Measurements from ENCODE around the gene GAL3ST2.
"Not testable (repeated sequence)": the region's sequence is repeated elsewhere in the genome, so short reads cannot be mapped to it uniquely, and the experiment has no call there.

Gene GAL3ST2

DNA sequence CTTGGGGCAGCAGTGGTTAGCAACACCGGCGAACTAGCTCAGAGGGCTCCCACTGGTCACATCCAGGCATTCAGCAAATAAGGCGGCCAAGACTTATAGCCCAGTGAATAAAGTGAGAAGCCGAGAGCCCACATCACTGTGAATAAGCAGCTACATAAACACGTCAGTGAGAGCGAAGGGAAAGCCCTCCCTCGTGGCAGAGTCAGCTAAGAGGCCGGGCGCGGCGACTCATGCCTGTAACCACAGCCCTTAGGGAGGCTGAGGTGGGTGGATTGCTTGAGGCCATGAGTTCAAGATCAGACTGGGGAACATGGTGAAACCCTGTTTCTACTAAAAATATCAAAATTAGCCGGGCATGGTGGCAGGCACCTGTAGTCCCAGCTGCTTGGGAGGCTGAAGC is 37.0 kb upstream of the GAL3ST2 start:
- TF ChIP-seq, protein P1, sequence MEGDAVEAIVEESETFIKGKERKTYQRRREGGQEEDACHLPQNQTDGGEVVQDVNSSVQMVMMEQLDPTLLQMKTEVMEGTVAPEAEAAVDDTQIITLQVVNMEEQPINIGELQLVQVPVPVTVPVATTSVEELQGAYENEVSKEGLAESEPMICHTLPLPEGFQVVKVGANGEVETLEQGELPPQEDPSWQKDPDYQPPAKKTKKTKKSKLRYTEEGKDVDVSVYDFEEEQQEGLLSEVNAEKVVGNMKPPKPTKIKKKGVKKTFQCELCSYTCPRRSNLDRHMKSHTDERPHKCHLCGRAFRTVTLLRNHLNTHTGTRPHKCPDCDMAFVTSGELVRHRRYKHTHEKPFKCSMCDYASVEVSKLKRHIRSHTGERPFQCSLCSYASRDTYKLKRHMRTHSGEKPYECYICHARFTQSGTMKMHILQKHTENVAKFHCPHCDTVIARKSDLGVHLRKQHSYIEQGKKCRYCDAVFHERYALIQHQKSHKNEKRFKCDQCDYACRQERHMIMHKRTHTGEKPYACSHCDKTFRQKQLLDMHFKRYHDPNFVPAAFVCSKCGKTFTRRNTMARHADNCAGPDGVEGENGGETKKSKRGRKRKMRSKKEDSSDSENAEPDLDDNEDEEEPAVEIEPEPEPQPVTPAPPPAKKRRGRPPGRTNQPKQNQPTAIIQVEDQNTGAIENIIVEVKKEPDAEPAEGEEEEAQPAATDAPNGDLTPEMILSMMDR (IDR thresholded peaks at IDR 0.05; ENCODE audit: low read depth, low read length, missing control alignments) = no peak
- DNase-seq (ENCODE audit: low read depth) = no peak

DNA sequence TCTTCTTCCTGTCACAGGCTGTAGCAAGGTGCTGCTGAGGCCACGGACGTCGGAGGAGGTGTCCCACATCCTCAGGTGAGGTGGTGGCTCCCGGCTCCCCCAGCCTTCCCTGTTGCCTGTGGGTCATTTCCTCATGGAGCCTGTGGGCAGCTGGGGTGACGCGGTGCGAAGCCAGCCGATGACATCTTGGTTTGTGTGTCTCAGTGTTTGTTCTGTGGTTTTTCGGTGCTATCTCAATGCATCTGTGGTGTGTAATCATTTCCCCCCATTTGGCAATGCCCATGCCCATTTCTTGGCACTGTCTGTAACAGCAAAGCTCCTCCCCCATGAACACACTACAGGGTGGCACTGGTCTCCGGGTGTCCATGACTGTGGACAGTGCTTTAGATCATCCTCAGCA is 35.6 kb upstream of the GAL3ST2 start:
- TF ChIP-seq, protein P1 (IDR thresholded peaks at IDR 0.05; ENCODE audit: low read depth, low read length, missing control alignments) = no peak
- DNase-seq (ENCODE audit: low read depth) = no peak
- H3K4me3 ChIP-seq (ENCODE audit: low read depth, low read length) = no peak overlapping the region

More for the DNA sequence above, 37.0 kb upstream of the GAL3ST2 start:
- no peak overlapping the region for H3K4me3 ChIP-seq (ENCODE audit: low read depth, low read length)

DNA sequence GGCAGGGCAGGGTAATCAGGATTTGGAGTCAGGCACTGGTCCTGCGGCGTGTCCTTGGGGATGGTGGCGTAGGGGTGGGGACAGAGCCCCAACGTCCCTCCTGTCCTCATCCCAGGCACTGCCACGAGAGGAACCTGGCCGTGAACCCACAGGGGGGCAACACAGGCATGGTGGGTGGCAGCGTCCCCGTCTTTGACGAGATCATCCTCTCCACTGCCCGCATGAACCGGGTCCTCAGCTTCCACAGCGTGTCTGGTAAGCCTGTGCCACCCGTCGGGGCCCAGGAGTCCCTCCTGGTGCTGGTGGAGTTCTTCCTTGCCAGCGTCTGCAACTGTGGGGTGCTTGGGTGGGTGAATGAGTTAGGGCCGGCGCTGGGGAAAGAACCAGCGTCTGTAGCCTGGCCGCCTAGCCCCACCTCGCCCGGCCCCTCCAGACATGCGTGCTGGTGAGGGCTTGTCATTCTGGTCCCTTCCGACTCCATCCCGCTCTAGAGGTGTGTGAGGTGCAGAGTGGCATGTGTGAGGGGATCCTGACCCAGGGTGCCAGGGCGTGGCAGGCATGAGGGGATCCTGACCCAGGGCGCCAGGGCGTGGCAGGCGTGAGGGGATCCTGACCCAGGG is 34.2 kb upstream of the GAL3ST2 start:
- DNase-seq (ENCODE audit: low read depth) = no peak
- TF ChIP-seq, protein P1 (IDR thresholded peaks at IDR 0.05; ENCODE audit: low read depth, low read length, missing control alignments) = no peak
- H3K4me3 ChIP-seq (ENCODE audit: low read depth, low read length) = no peak overlapping the region

DNA sequence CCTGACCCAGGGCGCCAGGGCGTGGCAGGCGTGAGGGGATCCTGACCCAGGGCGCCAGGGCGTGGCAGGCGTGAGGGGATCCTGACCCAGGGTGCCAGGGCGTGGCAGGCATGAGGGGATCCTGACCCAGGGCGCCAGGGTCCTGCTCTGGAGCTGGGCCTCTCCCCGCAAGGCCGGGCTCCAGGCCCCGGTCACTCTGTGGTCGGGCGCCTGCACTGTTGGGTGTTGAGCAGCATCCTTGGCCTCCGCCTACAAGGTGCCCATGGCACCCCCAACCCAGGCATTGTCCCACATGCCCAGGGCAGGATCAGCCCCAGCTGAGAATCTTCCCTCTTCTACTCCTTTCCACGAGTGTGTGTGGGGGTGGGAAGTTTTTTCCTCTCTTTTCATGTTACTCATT is 33.6 kb upstream of the GAL3ST2 start:
- not testable (repeated sequence) for DNase-seq (ENCODE audit: low read depth); H3K4me3 ChIP-seq (ENCODE audit: low read depth, low read length)

DNA sequence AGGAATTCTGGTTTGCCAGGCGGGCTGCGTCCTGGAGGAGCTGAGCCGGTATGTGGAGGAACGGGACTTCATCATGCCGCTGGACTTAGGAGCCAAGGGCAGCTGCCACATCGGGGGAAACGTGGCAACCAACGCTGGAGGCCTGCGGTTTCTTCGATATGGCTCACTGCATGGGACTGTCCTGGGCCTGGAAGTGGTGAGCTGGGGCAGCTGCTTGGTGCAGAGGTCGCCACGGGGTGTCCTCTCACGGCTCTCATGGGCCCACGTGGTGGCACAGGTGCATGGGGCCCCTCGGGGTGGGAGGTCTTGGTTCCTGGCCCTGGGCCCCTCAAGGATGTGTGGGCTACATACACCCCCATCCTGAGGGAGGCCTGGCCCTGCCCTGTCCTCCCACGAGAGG is 33.0 kb upstream of the GAL3ST2 start:
- DNase-seq (ENCODE audit: low read depth) = no peak
- no peak overlapping the region for H3K4me3 ChIP-seq (ENCODE audit: low read depth, low read length)
- TF ChIP-seq, protein P1 (IDR thresholded peaks at IDR 0.05; ENCODE audit: low read depth, low read length, missing control alignments) = no peak

DNA sequence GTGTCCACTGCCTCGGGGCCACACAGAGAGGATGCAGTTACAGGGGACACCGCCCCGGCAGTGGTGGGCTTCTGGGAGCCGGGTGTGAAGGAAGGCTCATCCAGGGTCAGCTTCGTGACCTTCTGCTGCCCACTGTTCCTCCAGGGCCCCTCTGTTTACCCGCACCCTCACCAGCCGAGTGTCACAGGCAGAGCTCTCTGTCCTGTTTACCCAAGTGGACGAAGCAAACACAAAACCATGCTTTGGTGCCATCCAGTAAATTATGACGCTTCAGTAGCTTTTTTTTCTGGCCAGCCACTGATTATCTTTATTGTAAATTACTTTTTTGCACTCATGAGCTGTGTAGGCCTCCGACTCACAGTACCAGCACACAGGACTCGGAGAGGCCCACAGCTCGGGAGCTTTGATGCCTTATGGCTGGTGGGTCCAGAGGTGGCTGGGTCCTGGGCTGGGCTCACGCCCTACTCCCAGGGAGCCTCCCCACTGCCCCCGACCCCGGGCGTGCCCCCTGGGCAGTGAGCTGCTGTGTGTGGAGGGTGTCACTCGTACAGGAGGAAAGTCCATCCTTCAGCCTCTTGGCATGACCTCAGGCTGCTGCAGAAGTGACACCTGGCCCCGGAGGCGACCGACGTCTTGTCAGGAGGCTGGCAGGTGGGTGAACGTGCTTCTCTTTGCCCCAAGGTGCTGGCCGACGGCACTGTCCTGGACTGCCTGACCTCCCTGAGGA is 32.4 kb upstream of the GAL3ST2 start:
- TF ChIP-seq, protein P1 (IDR thresholded peaks at IDR 0.05; ENCODE audit: low read depth, low read length, missing control alignments) = no peak
- DNase-seq (ENCODE audit: low read depth) = no peak
- no peak overlapping the region for H3K4me3 ChIP-seq (ENCODE audit: low read depth, low read length)

DNA sequence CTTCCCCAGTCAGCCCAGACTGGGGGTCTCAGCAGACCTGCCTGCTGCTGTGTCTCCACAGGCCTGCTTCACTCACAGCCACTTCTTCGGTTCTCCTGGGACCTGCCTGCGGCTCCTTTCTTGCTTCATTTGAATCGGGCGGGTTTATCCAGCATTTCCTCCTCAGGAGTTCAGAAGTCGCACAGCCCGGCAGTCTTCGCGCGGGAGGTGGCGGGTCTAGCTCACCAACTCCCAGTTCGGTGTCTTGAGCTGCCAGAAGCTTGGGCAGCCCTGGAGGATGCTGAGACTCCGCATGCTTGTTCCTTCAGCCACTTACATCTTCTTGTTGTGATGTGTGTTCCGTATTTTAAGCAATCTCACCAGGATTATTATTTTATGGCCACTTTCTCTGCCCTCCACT is 31.3 kb upstream of the GAL3ST2 start:
- TF ChIP-seq, protein P1 (IDR thresholded peaks at IDR 0.05; ENCODE audit: low read depth, low read length, missing control alignments) = no peak
- DNase-seq (ENCODE audit: low read depth) = no peak

More for the DNA sequence above, 31.3 kb upstream of the GAL3ST2 start:
- H3K4me3 ChIP-seq (ENCODE audit: low read depth, low read length) = no peak overlapping the region

All from GM12864 (cell line).